Lower leg skin (tissue), 3 donors: ENCODE data around the gene EIF2S3B.

Experiments
- CTCF ChIP-seq, 3 donors: fragments of 450-650 bp; IDR thresholded peaks; one replicate each; pipeline ENCODE4 v1.5.1; 2016; ENCODE audit warnings: antibody characterized with exemption in 3 of 3, mild to moderate bottlenecking in 3 of 3, moderate library complexity in 2 of 3
- POLR2A ChIP-seq, 2 donors: fragments of 450-650 bp; IDR thresholded peaks; one replicate each; pipeline ENCODE4 v1.6.1; 2016 to 2017; ENCODE audit warnings: antibody characterized with exemption in 2 of 2, mild to moderate bottlenecking in 1 of 2, moderate library complexity in 1 of 2

DNA sequence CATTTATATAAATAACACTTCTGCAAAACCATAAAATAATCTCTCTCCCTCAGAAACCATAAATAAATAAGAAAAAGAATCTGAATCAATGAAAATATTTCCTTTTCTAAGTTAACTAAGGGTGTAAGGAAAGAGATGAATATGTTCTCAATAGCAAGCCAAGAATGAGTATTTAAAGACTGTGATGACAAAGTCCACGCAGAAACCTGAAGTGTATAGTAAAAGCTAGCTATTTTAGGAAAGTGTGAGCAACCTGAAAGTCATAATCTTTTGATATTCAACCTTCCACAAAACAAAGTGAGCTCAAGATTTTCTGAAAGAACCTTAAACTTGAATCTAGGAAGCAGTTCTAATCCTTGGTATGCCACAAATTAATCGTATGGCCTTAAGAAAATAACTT lies 15.9 kb downstream of the EIF2S3B start:
- TF ChIP-seq CTCF (IDR thresholded peaks at IDR 0.05) (no peak), POLR2A (IDR thresholded peaks at IDR 0.05) (no peak)
